Measurements from ENCODE around the gene RNF208. TPM values are rescaled to one million over a fixed set of nuclear protein-coding genes. Genes with fewer than 3 reads are reported as not detected.

Gene RNF208
- total RNA-seq, 4 donors from 2014 or later, result 2.3 to 26.5 (median 7.5) TPM; not detected in 1

GRCh38 chr9:137217276-137218211 is 4.5 kb downstream of the RNF208 start:
- intact Hi-C loops (cut with DNase I; ENCODE audit: low total_unique reads) (no loop called here), in situ Hi-C loops (cut with MboI; ENCODE audit: low pct_ligation_motif_present in 1 of 4, low pct_unique_long_range_greater_than_20kb in 1 of 4, low sequenced_read_pairs in 3 of 4) (loop anchor here in 1 of 4 donors (25.0 kb wide), 1 partner anchor 105 kb away; the partner anchor contains the start of gene DPP7)
- peak overlapping the region in 3 of 4 donors; percentile 26 to 47 (median 31) for H3K4me3 ChIP-seq
- peak; percentile 93 for DNase-seq
- H3K4me1 ChIP-seq, result peaks cover 5 to 34% (median 32%) of the 10 kb centered on the region in 4 donors
- peak; percentile 94 for TF ChIP-seq POLR2A (IDR thresholded peaks at IDR 0.05)
- peak in 1 of 5 experiments; percentile 45 for TF ChIP-seq CTCF (IDR thresholded peaks at IDR 0.05)
- TF ChIP-seq POLR2AphosphoS5 (IDR thresholded peaks at IDR 0.05), result peak; percentile 79 to 97 (median 94)
- no peak for TF ChIP-seq EP300 (IDR thresholded peaks at IDR 0.05; ENCODE audit: low read depth)
- H3K36me3 ChIP-seq, result no peaks in the 10 kb centered on the region
- WGBS, 2 donors (ENCODE audit: low coverage in 1 of 2), result 42% methylated on average over 33 of the region's 36 CpGs; no CpG with 5 or more reads in 1 of the 2 donors
- peak overlapping the region; percentile 83 to 89 (median 85) for H3K27ac ChIP-seq
- no peaks in the 10 kb centered on the region for H3K27me3 ChIP-seq
- H3K9me3 ChIP-seq, result no peaks in the 10 kb centered on the region

- H3K4me3 ChIP-seq, result no peak overlapping the region
Measured at GRCh38 chr9:137216188-137216965, 5.7 kb downstream of the RNF208 start.

GRCh38 chr9:137215196-137215986 is 6.6 kb downstream of the RNF208 start:
- intact Hi-C loops (cut with DNase I; ENCODE audit: low total_unique reads) (no loop called here), in situ Hi-C loops (cut with MboI; ENCODE audit: low pct_ligation_motif_present in 1 of 4, low pct_unique_long_range_greater_than_20kb in 1 of 4, low sequenced_read_pairs in 3 of 4) (loop anchor here in 1 of 4 donors (25.0 kb wide), 1 partner anchor 103 kb away; the partner anchor contains the start of gene DPP7)
- H3K4me3 ChIP-seq, result no peak overlapping the region
- no peak overlapping the region for H3K27ac ChIP-seq
- no peaks in the 10 kb centered on the region for H3K36me3 ChIP-seq
- 90 to 94% methylated on average over 2 to 15 of the region's 22 CpGs for WGBS, 2 donors (ENCODE audit: low coverage in 1 of 2)
- no peak for DNase-seq
- H3K4me1 ChIP-seq, result peaks cover 0 to 25% (median 24%) of the 10 kb centered on the region in 4 donors
- H3K27me3 ChIP-seq, result no peaks in the 10 kb centered on the region
- no peak for TF ChIP-seq POLR2AphosphoS5 (IDR thresholded peaks at IDR 0.05)
- no peak for TF ChIP-seq CTCF (IDR thresholded peaks at IDR 0.05)
- TF ChIP-seq POLR2A (IDR thresholded peaks at IDR 0.05), result no peak
- TF ChIP-seq EP300 (IDR thresholded peaks at IDR 0.05; ENCODE audit: low read depth), result no peak
- H3K9me3 ChIP-seq, result no peaks in the 10 kb centered on the region

More at GRCh38 chr9:137216188-137216965, 5.7 kb downstream of the RNF208 start:
- peaks cover 3 to 26% (median 25%) of the 10 kb centered on the region in 4 donors for H3K4me1 ChIP-seq
- WGBS, 2 donors (ENCODE audit: low coverage in 1 of 2), result 90% methylated on average over 27 of the region's 30 CpGs; no CpG with 5 or more reads in 1 of the 2 donors
- H3K27me3 ChIP-seq, result no peaks in the 10 kb centered on the region
- in situ Hi-C loops (cut with MboI; ENCODE audit: low pct_ligation_motif_present in 1 of 4, low pct_unique_long_range_greater_than_20kb in 1 of 4, low sequenced_read_pairs in 3 of 4), result loop anchor here in 1 of 4 donors (25.0 kb wide), 1 partner anchor 104 kb away; the partner anchor contains the start of gene DPP7
- intact Hi-C loops (cut with DNase I; ENCODE audit: low total_unique reads), result no loop called here
- H3K9me3 ChIP-seq, result no peaks in the 10 kb centered on the region
- TF ChIP-seq POLR2A (IDR thresholded peaks at IDR 0.05) (no peak), POLR2AphosphoS5 (IDR thresholded peaks at IDR 0.05) (no peak), CTCF (IDR thresholded peaks at IDR 0.05) (no peak), EP300 (IDR thresholded peaks at IDR 0.05; ENCODE audit: low read depth) (no peak)
- H3K27ac ChIP-seq, result peak overlapping the region in 3 of 4 donors; percentile 83 to 89 (median 85)
- DNase-seq, result no peak
- no peaks in the 10 kb centered on the region for H3K36me3 ChIP-seq
